NK-92 treated with Interleukin-12 subunit alpha and Interleukin-12 subunit beta, amount 100 ng/mL, for 24 hours (cell line): Measurements from ENCODE around the gene LRIT2.

Experiments
- DNase-seq: peaks from one replicate; lab custom pipeline; 2025; lab: John Stamatoyannopoulos, UW

LRIT2 gene, protein sequence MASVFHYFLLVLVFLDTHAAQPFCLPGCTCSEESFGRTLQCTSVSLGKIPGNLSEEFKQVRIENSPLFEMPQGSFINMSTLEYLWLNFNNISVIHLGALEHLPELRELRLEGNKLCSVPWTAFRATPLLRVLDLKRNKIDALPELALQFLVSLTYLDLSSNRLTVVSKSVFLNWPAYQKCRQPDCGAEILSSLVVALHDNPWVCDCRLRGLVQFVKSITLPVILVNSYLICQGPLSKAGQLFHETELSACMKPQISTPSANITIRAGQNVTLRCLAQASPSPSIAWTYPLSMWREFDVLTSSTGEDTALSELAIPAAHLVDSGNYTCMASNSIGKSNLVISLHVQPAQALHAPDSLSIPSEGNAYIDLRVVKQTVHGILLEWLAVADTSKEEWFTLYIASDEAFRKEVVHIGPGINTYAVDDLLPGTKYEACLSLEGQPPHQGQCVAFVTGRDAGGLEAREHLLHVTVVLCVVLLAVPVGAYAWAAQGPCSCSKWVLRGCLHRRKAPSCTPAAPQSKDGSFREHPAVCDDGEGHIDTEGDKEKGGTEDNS

GRCh38 chr10:84225427-84226173, at the start of gene LRIT2:
Gene LRIT2 (minus strand): TSS chr10:84225544. CDS start chr10:84225520, 24 bp downstream.
- no peak for DNase-seq

DNA sequence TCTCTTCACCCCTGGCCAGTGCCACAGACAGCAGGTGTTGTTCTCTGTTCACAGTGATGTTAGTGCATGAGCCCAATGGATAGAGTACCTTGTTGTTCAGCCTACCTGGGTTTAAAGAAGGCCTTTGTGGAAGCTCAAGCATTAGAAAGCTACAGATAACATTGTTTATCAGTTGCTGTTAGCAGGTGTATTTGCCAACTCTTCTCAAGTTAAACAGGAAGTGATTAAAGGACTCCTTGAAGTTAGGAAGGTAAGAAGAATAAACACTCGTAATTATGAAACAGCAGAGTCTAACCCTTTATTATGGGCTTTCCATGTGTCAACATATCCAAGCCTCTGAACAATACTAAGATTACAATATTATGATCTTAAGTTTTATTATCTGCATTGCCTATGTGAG, 45.4 kb upstream of the LRIT2 start:
- no peak for DNase-seq

DNA sequence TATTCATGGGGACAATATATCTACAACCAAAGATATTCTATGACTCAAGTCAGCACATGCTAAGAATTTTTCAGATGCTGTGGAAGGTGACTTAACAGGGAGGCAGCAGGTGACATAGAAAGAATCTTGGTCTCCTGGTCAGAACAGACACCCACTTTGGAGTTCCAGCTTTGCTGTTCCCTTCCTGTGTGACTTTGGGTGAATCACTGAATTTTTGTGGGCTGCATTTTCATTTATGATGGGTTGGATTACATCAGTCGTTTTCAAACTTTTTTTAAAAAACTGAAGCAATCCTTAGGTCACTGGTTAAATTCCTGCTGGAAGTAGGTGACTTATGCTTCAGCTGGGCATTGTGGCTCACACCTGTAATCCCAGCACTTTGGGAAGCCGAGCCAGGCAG, 44.4 kb upstream of the LRIT2 start:
- DNase-seq: no peak

- no peak for DNase-seq
Observed at GRCh38 chr10:84269162-84269561, 43.8 kb upstream of the LRIT2 start.

DNA sequence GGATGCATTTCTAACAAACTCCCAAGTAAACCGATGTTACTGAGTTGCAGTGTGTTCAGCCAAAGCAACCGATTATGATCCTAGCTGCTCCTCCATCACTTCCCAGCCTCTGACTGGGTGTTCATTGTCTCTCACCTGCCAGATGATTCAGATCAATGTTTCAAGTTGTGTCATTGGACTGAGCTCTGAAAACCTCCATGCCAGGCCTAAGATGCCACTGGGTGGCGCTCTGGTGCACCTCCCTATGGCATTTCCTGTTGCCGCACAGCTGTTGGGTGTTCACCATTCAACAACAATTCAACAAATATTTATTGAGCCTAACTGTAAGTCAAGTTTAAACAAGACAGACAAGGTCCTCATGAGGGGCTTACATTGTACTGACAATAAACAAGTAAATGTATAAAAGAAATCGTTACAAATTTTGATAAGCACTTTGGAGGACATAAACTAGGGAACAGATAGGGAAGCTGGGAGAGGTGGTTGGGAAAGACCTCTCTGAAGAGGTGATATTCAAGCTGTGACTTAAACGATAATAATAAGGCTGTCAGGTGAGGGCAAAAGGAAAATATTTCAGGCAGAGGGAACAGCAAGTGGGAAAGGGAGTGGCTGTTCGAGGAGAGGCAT, 42.3 kb upstream of the LRIT2 start:
- DNase-seq: peak; percentile 6

DNA sequence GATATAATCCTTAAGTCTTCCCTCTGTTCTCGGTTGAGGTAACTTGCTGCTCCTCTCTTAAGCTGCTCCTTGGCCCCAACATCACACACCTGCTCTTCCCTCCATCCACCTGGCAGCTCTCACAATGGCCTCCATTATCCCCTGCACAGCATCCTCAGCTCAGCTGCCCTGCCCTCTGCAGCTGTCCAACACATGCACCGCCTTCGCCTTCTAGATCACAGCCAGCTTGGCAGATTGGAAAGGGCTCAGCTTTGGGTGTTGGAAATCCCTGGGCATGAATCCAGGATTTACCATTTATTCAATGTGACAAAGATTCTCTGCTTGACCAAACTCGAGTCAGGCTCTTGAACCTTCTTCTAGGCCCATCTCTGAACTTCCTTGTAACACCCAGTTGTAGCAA, 40.1 kb upstream of the LRIT2 start:
- no peak for DNase-seq

- DNase-seq: peak; percentile 8
Observed at GRCh38 chr10:84264611-84265141, 39.3 kb upstream of the LRIT2 start.

GRCh38 chr10:84263716-84264115, 38.4 kb upstream of the LRIT2 start:
- no peak for DNase-seq

GRCh38 chr10:84262190-84262956, 37.0 kb upstream of the LRIT2 start:
- no peak for DNase-seq

DNA sequence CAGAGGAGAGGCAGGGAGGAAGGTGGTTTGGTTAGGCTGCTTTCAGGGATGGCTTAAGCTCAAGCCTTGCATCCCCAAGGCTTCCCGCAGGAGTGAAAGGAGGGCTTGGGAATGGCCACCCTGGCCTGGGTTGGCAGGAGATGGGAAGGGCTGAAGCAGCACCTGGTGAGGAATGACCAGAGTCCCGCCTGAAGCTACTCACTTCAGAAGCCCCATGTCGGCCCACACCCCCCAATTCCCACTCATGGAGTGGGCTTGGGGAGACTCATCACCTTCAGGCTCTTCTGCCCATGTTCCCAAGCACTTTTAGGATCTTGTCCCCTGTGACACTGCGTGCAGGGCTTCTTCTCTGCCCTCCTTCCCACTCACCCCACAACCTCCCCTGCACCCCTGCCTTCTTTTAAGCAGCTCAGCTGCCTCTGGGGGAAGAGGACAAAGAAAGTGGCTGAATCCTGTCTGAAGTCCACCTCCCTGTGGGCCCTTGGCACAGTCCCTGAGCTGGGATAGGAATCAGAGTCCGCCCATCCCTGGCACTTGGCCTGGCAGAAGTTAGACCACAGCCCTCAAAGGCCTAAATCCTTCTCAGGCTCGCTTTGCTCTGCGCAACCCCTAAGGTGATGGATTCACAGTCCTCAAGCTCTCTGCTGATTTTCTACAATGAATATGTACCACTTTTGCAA, 36.0 kb upstream of the LRIT2 start:
- no peak for DNase-seq

DNA sequence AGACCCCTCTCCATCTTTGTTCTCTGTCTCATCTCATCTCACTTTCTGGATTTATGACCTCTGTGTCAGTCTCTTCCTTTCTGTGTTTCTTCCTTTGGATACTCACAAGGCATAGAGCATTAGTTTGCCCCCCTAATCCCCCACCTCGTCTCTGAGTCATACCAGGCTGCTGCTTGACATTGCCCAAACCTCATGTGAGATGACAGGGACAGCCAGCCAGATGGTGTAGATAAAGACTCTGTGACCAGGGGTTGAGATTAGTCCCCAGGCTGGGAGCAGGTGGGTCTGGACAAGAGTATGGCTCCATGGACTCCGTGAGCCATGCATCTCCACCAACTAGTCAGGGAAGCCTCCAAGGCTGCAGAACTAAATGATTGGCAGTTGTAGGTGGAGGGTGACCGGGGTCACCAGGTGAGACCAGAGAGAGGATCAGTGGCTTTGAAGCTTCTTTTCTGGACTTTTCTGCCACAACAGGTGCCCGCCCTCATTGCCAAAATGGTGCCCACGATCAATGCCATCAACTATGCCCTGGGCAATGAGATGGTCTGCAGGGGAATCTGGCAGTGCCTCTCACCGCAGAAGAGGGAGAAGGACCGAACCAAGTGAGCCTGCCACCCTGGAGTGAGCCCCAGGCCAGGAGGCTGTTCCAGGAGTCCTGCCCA, 32.8 kb upstream of the LRIT2 start:
- no peak for DNase-seq

DNA sequence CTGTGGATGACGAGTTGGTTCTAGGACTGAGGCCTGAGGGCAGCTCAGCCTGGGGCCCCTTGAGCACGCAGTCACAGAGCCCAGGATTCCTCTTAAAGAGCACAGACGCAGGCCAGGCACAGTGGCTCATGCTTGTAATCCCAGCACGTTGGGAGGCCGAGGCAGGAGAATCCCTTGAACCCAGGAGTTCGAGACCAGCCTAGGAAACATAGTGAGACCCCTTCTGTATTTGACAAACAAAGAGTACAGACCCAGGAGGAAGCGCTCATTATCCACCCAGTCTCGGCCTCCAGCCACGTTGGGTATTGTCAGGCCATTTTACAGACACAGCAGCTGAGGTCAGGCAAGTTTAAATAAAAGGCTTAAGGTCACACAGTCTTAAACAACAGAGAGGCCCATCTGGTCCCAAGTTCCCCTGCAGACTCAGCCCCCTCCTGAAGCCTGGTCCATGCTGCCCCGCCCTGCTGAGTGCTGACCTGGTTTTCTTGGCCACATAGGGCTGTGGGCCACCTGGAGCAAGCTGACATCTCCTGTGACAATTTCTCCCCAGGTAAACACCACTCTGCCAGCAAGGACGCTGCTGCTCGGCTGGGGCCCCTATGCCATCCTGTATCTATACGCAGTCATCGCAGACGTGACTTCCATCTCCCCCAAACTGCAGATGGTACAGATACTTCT, 32.1 kb upstream of the LRIT2 start:
- DNase-seq: no peak

GRCh38 chr10:84256510-84257342, 31.4 kb upstream of the LRIT2 start:
- DNase-seq: no peak

GRCh38 chr10:84254552-84255478, 29.5 kb upstream of the LRIT2 start:
- no peak for DNase-seq

DNA sequence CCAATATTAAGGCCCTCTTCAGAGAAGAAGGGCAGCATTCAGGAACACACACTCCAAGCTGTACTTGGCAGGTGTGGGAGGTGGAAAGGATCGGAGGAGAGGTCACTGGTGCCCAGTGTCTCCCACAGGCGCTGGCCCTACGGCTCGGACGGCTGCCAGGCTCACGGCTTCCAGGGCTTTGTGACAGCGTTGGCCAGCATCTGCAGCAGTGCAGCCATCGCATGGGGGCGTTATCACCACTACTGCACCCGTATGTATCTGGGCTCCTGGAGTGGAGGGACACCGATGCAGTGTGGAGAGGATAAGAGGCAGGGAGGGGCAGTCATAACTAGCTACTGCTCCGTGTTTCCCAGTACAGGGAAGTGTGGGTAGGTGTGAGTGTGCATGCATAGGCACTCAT, 23.4 kb upstream of the LRIT2 start:
- no peak for DNase-seq

DNA sequence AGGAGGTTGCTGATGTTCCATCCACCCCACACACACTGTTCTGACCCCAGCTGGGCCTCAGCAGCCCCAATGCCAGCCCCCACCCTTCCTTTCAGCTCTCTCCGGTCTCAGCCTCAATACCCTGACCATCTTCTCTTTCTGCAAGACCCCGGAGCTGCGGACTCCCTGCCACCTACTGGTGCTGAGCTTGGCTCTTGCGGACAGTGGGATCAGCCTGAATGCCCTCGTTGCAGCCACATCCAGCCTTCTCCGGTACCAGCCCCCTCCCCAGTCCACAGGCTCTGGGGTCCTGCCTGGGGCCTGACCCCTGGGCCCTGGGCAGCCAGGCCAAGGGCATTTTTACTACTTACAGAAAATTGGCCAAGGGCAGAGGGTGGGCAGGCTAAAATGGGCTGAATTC, 22.2 kb upstream of the LRIT2 start:
- DNase-seq: no peak

GRCh38 chr10:84244651-84245270, 19.4 kb upstream of the LRIT2 start, which contains the start of gene RGR:
Gene RGR (plus strand): TSS chr10:84245053. CDS start chr10:84245091, 38 bp downstream.
- no peak for DNase-seq
